Activated CD8-positive, alpha-beta memory T cell treated with anti-CD3 and anti-CD28 coated beads, Interleukin-2, amount 50 U/mL, for 24 hours (primary cell): ENCODE data around the gene CFTR.

Experiments used
- DNase-seq: peaks from one replicate; pipeline ENCODE4 v3.0.0-alpha.2; 2020; ENCODE audit errors: extremely low read depth

The CFTR gene

GRCh38 chr7:117652943-117653680 lies 173.3 kb downstream of the CFTR start:
- DNase-seq, result no peak

GRCh38 chr7:117654780-117655179 lies 175.0 kb downstream of the CFTR start:
- no peak for DNase-seq

- no peak for DNase-seq
Observed at GRCh38 chr7:117656806-117657205, 177.0 kb downstream of the CFTR start.

GRCh38 chr7:117659531-117660011 lies 179.7 kb downstream of the CFTR start:
- DNase-seq, result no peak

- no peak for DNase-seq
Observed at GRCh38 chr7:117661328-117661727, 181.5 kb downstream of the CFTR start.

GRCh38 chr7:117664047-117664446 lies 184.2 kb downstream of the CFTR start:
- DNase-seq, result no peak

- no peak for DNase-seq
Observed at GRCh38 chr7:117665368-117665767, 185.5 kb downstream of the CFTR start.

GRCh38 chr7:117666031-117666430 lies 186.2 kb downstream of the CFTR start:
- no peak for DNase-seq

- no peak for DNase-seq
Observed at GRCh38 chr7:117666689-117667088, 186.9 kb downstream of the CFTR start.

- no peak for DNase-seq
Observed at GRCh38 chr7:117667456-117667855, 187.6 kb downstream of the CFTR start.

GRCh38 chr7:117669818-117670217 lies 190.0 kb downstream of the CFTR start:
- no peak for DNase-seq

- DNase-seq, result no peak
Observed at GRCh38 chr7:117672453-117672852, 192.6 kb downstream of the CFTR start.

- DNase-seq, result no peak
Observed at GRCh38 chr7:117673367-117673766, 193.5 kb downstream of the CFTR start.

- no peak for DNase-seq
Observed at GRCh38 chr7:117673839-117674238, 194.0 kb downstream of the CFTR start.

GRCh38 chr7:117674617-117675016 lies 194.8 kb downstream of the CFTR start:
- DNase-seq, result no peak

GRCh38 chr7:117675497-117676435 lies 195.9 kb downstream of the CFTR start:
- no peak for DNase-seq

GRCh38 chr7:117679120-117679519 lies 199.3 kb downstream of the CFTR start:
- no peak for DNase-seq

GRCh38 chr7:117682681-117683385 lies 203.0 kb downstream of the CFTR start:
- no peak for DNase-seq

- DNase-seq, result no peak
Observed at GRCh38 chr7:117683430-117684175, 203.8 kb downstream of the CFTR start.

- DNase-seq, result no peak
Observed at GRCh38 chr7:117685795-117686194, 206.0 kb downstream of the CFTR start.

- no peak for DNase-seq
Observed at GRCh38 chr7:117686311-117686935, 206.6 kb downstream of the CFTR start.
